Measurements from ENCODE around the gene SMG6.

SMG6 gene

GRCh38 chr17:2025220-2025621, 278.4 kb downstream of the SMG6 start, which contains the start of gene RTN4RL1:
RTN4RL1 (minus strand) TSS chr17:2025334; CDS start chr17:2024865, 469 bp downstream.
- TF ChIP-seq, protein P1, sequence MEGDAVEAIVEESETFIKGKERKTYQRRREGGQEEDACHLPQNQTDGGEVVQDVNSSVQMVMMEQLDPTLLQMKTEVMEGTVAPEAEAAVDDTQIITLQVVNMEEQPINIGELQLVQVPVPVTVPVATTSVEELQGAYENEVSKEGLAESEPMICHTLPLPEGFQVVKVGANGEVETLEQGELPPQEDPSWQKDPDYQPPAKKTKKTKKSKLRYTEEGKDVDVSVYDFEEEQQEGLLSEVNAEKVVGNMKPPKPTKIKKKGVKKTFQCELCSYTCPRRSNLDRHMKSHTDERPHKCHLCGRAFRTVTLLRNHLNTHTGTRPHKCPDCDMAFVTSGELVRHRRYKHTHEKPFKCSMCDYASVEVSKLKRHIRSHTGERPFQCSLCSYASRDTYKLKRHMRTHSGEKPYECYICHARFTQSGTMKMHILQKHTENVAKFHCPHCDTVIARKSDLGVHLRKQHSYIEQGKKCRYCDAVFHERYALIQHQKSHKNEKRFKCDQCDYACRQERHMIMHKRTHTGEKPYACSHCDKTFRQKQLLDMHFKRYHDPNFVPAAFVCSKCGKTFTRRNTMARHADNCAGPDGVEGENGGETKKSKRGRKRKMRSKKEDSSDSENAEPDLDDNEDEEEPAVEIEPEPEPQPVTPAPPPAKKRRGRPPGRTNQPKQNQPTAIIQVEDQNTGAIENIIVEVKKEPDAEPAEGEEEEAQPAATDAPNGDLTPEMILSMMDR (conservative IDR thresholded peaks at IDR 0.05; ENCODE audit: low read depth, low read length): no peak
- no peak for DNase-seq (ENCODE audit: low read depth)
- peak within 1 kb of the TSS; percentile 15 for H3K4me3 ChIP-seq (ENCODE audit: low read length)

DNA sequence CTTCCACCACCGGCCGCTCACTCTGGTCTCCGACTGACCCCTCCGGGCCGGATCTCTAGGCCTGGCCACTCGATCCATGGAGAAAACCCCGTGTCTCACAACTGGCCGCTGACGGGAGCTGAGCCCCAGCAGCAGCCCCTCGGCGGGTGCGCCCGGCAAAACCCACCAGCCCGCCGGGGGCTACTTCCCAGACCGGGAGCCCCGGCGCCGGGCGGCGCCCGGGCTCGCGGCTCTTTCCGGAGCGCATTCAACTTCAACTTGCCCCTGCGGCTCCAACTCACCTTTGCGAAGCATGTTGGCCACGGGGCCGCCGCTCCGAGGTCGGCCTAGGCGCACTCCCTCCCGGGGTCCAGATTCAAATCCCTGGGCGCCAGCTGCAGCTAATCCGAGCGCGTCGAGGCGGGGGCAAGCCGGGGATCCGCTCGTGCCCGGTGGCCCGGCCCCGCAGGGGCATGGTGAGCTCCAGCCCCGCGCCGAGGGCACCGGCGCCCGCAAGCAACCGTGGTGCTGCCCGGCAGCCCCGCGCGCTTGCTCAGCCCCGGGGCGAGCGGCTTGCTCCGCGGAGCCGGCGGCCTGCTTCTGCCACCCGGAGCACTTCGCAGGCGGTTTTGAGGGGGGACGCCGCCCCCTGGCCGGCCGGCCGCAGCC, 278.9 kb downstream of the SMG6 start:
- TF ChIP-seq, protein P1 (conservative IDR thresholded peaks at IDR 0.05; ENCODE audit: low read depth, low read length): no peak
- no peak for DNase-seq (ENCODE audit: low read depth)
- H3K4me3 ChIP-seq (ENCODE audit: low read length): no peak overlapping the region

DNA sequence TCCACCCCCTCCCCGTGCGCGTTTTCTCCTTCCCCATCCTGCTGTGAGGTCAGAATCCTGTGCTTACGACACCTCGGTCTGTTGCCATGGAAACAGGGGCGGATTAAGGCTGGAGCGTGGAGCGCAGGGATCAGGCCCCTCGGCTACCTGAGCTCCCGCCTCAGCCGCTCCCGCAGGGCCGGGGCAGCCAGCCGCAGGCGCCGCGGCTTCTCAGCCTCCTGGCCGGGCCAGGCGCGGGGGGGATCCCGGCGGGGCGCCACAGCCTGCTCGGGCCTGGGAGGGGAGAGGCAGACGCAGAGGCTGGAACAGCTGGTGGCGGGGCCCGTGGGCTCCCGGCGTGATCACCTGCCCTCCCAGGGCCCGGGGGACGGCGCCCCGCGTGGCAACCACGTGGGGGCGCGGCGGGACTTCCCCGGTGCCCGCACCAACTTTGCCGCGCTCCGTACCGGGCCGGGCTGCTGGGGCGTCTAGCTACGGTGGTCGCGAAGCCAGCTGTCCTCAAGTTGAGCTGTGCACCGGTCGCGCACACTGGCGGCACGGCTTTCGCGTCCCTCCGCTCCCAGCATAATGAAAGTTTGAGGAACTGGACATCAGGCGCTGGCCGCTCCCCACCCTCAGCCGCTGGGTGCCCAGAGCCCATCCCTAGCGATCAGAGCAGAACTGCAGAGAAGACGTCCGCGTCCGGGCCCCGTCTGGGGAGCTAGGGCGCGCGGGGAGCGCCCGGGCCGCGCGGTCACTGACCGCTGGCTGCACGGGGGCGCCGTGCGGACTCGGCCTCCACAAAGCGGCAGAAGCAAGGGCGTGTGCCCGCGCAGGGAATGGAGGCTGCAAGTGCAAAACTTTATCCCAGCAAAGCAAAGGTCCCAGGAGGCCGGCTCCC, 279.7 kb downstream of the SMG6 start:
- H3K4me3 ChIP-seq (ENCODE audit: low read length): no peak overlapping the region
- DNase-seq (ENCODE audit: low read depth): peak; percentile 51
- TF ChIP-seq, protein P1 (conservative IDR thresholded peaks at IDR 0.05; ENCODE audit: low read depth, low read length): no peak

DNA sequence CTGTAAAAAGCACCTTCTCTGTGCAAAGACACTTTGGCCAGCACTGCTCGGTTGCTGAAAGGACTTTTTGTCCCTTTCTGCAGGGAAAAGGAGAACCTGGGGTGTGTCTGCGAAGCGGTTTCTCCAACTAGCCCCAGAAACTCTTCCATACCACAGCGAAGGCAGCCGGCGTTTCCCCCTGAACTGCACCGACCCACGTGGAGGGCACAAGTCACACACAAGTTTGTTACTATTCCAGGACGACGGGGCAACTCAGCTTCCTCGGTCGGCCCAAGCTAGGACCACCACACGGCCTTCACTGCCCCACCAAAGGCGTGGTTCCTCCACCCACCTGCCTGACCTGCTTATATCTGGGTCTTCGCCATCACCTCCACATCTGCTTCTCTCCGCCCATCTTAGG, 280.3 kb downstream of the SMG6 start:
- TF ChIP-seq, protein P1 (conservative IDR thresholded peaks at IDR 0.05; ENCODE audit: low read depth, low read length): no peak
- no peak for DNase-seq (ENCODE audit: low read depth)
- no peak overlapping the region for H3K4me3 ChIP-seq (ENCODE audit: low read length)

DNA sequence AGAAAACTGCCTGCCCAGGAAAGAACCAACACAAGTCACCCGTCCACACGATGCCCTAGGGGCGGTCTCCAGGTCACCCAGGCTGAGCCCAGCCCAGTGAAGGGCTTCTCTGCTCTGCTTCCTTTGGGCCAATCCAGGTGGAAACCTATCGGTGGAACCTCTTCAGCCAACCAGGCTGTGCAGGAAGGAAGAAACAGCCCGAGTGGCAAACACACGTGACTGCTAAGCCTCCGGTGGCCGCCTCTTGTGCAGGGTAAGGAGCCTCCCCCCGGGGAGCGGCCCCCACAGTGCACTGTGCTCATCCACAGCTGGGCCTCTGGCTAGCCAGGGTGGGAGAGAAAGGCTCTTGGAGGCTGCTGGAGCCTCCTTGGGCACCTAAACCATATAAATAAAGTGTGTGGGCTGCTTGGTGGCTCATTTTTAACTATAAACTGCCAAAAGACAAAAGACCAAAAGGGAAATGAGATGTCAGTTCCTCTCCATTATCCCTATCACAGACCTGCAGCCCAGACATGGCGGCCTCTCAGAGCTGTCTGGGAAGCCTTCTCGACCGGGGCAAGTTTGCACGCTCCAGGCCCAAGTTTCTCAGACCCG, 280.8 kb downstream of the SMG6 start:
- no peak overlapping the region for H3K4me3 ChIP-seq (ENCODE audit: low read length)
- no peak for DNase-seq (ENCODE audit: low read depth)
- TF ChIP-seq, protein P1 (conservative IDR thresholded peaks at IDR 0.05; ENCODE audit: low read depth, low read length): no peak

GRCh38 chr17:2020721-2021120, 282.9 kb downstream of the SMG6 start:
- DNase-seq (ENCODE audit: low read depth): no peak
- TF ChIP-seq, protein P1 (conservative IDR thresholded peaks at IDR 0.05; ENCODE audit: low read depth, low read length): no peak
- H3K4me3 ChIP-seq (ENCODE audit: low read length): no peak overlapping the region

Measured in retinal pigment epithelial cell (primary cell).